ENCODE results near the gene AFF4. TPM values are rescaled to one million over a fixed set of nuclear protein-coding genes. Genes with fewer than 3 reads are reported as not detected.

AFF4 gene
- total and polyA plus RNA-seq, 9 of the 15 experiments (the other 6 are each of a cell fraction or from before 2014, with no cell fraction given): 1.7 to 25.8 (median 17.9) TPM

DNA sequence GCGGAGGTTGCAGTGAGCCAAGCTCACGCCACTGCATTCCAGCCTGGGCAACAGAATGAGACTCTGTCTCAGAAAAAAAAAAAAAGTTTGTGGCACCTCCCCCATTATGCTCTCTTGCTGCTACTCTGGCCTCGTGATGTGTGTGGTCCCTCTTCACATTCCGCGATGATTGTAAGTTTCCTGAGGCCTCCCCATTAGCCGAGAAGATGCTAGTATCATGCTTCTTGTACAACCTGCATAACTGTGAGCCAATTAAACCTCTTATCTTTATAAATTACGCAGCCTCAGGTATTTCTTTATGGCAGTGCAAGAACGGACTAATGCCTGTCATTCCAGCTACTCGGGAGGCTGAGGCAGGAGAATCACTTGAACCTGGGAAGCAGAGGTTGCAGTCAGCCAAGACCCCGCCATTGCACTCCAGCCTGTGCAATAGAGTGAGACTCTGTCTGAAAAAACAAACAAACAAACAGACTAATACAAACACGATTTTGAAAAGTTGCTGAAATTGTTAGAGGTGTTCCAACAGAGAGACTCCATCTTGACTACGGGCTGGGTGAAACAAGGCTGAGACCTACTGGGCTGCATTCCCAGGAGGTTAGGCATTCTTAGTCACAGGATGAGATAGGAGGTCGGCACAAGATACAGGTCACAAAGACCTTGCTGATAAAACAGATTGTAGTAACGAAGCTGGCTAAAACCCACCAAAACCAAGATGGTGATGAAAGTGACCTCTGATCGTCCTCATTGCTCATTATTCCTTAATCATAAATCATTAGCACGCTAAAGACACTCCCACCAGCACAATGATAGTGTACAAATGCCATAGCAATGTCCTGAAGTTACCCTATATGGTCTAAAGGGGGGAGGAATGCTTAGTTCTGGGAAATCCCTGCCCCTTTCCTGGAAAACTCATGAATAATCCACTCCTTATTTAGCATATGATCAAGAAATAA lies 8.3 kb upstream of the AFF4 start (continued):
- TF ChIP-seq, protein P1, sequence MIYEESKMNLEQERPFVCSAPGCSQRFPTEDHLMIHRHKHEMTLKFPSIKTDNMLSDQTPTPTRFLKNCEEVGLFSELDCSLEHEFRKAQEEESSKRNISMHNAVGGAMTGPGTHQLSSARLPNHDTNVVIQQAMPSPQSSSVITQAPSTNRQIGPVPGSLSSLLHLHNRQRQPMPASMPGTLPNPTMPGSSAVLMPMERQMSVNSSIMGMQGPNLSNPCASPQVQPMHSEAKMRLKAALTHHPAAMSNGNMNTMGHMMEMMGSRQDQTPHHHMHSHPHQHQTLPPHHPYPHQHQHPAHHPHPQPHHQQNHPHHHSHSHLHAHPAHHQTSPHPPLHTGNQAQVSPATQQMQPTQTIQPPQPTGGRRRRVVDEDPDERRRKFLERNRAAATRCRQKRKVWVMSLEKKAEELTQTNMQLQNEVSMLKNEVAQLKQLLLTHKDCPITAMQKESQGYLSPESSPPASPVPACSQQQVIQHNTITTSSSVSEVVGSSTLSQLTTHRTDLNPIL (CRISPR knock-in tag; IDR thresholded peaks at IDR 0.05): no peak
- TF ChIP-seq ARID2 (IDR thresholded peaks at IDR 0.05) (no peak), ZNF644 (tag; IDR thresholded peaks at IDR 0.05; ENCODE audit: low read depth) (peak; percentile 79; the same call in 1 of the 2 replicates), HMGN3 (IDR thresholded peaks at IDR 0.05; ENCODE audit: borderline replicate concordance, extremely low read depth, insufficient read length, low read depth, low read length) (no peak), CCNT2 (IDR thresholded peaks at IDR 0.05; ENCODE audit: borderline replicate concordance, extremely low read depth, insufficient read length, low read depth, low read length) (no peak), RBBP5 (IDR thresholded peaks at IDR 0.05; ENCODE audit: borderline replicate concordance, insufficient read depth, low read length, poor library complexity, severe bottlenecking) (no peak), CBFB (CRISPR knock-in tag; IDR thresholded peaks at IDR 0.05) (no peak), NR2C2 (CRISPR knock-in tag; IDR thresholded peaks at IDR 0.05) (no peak), NR2C2 (tag; IDR thresholded peaks at IDR 0.05) (peak; percentile 82), RHOXF2B (CRISPR knock-in tag; conservative IDR thresholded peaks at IDR 0.05) (no peak), E2F3 (CRISPR knock-in tag; IDR thresholded peaks at IDR 0.05) (no peak), EP400 (IDR thresholded peaks at IDR 0.05) (peak; percentile 59), ZBTB17 (CRISPR knock-in tag; IDR thresholded peaks at IDR 0.05) (peak; percentile 59; the same call in 1 of the 2 replicates), MED1 (CRISPR knock-in tag; IDR thresholded peaks at IDR 0.05; ENCODE audit: borderline replicate concordance) (no peak), RBM14 (IDR thresholded peaks at IDR 0.05; ENCODE audit: borderline replicate concordance, insufficient read depth, low read depth, low read length) (no peak), NCOR1 (IDR thresholded peaks at IDR 0.05) (peak; percentile 71), TCF7L2 (IDR thresholded peaks at IDR 0.05; ENCODE audit: low read depth, low read length) (no peak)
- TF ChIP-seq, protein P2, sequence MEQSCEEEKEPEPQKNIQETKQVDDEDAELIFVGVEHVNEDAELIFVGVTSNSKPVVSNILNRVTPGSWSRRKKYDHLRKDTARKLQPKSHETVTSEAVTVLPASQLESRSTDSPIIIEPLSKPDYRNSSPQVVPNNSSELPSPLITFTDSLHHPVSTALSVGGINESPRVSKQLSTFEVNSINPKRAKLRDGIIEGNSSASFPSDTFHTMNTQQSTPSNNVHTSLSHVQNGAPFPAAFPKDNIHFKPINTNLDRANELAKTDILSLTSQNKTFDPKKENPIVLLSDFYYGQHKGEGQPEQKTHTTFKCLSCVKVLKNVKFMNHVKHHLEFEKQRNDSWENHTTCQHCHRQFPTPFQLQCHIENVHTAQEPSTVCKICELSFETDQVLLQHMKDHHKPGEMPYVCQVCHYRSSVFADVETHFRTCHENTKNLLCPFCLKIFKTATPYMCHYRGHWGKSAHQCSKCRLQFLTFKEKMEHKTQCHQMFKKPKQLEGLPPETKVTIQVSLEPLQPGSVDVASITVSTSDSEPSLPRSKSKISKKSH (CRISPR knock-in tag; IDR thresholded peaks at IDR 0.05): no peak
- TF ChIP-seq, protein P3, sequence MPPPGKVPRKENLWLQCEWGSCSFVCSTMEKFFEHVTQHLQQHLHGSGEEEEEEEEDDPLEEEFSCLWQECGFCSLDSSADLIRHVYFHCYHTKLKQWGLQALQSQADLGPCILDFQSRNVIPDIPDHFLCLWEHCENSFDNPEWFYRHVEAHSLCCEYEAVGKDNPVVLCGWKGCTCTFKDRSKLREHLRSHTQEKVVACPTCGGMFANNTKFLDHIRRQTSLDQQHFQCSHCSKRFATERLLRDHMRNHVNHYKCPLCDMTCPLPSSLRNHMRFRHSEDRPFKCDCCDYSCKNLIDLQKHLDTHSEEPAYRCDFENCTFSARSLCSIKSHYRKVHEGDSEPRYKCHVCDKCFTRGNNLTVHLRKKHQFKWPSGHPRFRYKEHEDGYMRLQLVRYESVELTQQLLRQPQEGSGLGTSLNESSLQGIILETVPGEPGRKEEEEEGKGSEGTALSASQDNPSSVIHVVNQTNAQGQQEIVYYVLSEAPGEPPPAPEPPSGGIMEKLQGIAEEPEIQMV (tag; conservative IDR thresholded peaks at IDR 0.05; ENCODE audit: low read depth): peak; percentile 48; the same call in 1 of the 2 replicates
- TF ChIP-seq, protein P4, sequence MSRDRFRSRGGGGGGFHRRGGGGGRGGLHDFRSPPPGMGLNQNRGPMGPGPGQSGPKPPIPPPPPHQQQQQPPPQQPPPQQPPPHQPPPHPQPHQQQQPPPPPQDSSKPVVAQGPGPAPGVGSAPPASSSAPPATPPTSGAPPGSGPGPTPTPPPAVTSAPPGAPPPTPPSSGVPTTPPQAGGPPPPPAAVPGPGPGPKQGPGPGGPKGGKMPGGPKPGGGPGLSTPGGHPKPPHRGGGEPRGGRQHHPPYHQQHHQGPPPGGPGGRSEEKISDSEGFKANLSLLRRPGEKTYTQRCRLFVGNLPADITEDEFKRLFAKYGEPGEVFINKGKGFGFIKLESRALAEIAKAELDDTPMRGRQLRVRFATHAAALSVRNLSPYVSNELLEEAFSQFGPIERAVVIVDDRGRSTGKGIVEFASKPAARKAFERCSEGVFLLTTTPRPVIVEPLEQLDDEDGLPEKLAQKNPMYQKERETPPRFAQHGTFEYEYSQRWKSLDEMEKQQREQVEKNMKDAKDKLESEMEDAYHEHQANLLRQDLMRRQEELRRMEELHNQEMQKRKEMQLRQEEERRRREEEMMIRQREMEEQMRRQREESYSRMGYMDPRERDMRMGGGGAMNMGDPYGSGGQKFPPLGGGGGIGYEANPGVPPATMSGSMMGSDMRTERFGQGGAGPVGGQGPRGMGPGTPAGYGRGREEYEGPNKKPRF (IDR thresholded peaks at IDR 0.05; ENCODE audit: low read depth, low read length): no peak

Data from K562 (cell line).